Stomach (tissue), 4 donors: ENCODE data around the gene LRRC8B.

Experiments used
- EP300 ChIP-seq: sonication (generic); formaldehyde crosslinking; IDR thresholded peaks from one replicate; pipeline ENCODE4 v1.6.1; 2017; ENCODE audit warnings: antibody characterized with exemption
- POLR2A ChIP-seq, 4 donors: fragments of 450-650 bp; IDR thresholded peaks; one replicate each; pipeline ENCODE4 v1.6.1; 2016; ENCODE audit warnings: antibody characterized with exemption in 4 of 4, control low read depth in 2 of 4, mild to moderate bottlenecking in 1 of 4, moderate library complexity in 1 of 4
- POLR2AphosphoS5 ChIP-seq, 3 donors: sonication (generic); formaldehyde crosslinking; IDR thresholded peaks; one replicate each; pipeline ENCODE4 v1.6.1; 2016; ENCODE audit warnings: antibody characterized with exemption in 3 of 3
- TF ChIP-seq, protein P1 (sequence below), 7 experiments: fragments of 450-650 bp in 4 of 7; fragments of 200-600 bp in 3 of 7; sonication (generic) in 3 of 7; IDR thresholded peaks; one replicate each; pipeline ENCODE4 v1.5.1; 2016 to 2019; ENCODE audit warnings: antibody characterized with exemption in 7 of 7, control low read depth in 2 of 7, mild to moderate bottlenecking in 1 of 7

DNA sequence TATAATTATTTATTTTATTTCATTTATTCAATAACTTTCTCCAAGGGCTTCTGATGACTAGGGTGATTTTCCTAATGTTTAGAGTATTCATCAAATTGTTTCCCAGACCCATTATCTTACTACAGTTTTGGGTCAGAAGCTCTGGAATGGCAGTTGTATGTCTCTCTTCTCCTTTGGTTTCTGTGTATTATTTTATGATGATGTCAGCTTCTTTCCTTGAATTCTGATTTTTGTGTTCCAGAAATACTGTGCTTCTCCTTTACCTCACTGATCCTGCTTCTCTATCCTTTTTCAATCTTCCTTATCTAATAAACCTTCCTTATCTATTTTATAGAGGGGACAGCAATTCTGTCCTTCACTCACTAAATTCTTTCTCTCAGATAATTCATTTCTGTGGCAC, 48.8 kb downstream of the LRRC8B start:
- TF ChIP-seq, protein P1, sequence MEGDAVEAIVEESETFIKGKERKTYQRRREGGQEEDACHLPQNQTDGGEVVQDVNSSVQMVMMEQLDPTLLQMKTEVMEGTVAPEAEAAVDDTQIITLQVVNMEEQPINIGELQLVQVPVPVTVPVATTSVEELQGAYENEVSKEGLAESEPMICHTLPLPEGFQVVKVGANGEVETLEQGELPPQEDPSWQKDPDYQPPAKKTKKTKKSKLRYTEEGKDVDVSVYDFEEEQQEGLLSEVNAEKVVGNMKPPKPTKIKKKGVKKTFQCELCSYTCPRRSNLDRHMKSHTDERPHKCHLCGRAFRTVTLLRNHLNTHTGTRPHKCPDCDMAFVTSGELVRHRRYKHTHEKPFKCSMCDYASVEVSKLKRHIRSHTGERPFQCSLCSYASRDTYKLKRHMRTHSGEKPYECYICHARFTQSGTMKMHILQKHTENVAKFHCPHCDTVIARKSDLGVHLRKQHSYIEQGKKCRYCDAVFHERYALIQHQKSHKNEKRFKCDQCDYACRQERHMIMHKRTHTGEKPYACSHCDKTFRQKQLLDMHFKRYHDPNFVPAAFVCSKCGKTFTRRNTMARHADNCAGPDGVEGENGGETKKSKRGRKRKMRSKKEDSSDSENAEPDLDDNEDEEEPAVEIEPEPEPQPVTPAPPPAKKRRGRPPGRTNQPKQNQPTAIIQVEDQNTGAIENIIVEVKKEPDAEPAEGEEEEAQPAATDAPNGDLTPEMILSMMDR (IDR thresholded peaks at IDR 0.05) = no peak
- TF ChIP-seq POLR2AphosphoS5 (IDR thresholded peaks at IDR 0.05) = no peak
- no peak for TF ChIP-seq EP300
- no peak for TF ChIP-seq POLR2A (IDR thresholded peaks at IDR 0.05)
